ENCODE results near the gene JPT2.

Gene JPT2, protein sequence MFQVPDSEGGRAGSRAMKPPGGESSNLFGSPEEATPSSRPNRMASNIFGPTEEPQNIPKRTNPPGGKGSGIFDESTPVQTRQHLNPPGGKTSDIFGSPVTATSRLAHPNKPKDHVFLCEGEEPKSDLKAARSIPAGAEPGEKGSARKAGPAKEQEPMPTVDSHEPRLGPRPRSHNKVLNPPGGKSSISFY

DNA sequence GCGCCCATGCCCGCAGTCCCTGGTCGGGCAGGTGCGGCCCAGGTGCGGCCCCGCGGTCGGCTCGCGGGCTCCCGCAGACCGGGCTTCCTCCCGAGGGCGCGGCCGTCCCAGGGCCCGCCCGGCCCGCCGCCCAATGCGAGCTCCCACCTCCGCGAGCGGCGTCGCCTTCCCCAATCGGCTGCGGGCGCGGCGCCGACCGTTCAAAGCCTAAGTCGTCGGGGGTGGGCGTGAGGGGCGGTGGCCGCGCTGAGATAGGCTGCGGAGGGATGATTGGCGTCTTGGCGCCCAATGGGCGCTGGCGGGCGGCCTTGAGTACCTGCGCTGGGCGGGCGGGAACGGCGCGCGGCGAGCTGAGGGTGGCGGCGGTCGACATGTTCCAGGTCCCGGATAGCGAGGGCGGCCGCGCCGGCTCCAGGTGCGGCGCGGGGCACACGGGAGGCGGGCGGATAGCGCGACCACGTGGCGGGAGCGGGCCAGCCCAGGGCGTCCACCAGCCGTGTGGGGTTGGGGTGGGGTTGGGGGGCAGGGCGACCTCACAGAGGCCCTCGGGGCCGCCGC lies at the start of gene JPT2:
Gene JPT2, plus strand, starts transcription at position 338 of the 558 bp plus-strand sequence. Its CDS starts 34 bp downstream, at position 372.
- DNase-seq (ENCODE audit: low read depth) = peak; percentile 90

DNA sequence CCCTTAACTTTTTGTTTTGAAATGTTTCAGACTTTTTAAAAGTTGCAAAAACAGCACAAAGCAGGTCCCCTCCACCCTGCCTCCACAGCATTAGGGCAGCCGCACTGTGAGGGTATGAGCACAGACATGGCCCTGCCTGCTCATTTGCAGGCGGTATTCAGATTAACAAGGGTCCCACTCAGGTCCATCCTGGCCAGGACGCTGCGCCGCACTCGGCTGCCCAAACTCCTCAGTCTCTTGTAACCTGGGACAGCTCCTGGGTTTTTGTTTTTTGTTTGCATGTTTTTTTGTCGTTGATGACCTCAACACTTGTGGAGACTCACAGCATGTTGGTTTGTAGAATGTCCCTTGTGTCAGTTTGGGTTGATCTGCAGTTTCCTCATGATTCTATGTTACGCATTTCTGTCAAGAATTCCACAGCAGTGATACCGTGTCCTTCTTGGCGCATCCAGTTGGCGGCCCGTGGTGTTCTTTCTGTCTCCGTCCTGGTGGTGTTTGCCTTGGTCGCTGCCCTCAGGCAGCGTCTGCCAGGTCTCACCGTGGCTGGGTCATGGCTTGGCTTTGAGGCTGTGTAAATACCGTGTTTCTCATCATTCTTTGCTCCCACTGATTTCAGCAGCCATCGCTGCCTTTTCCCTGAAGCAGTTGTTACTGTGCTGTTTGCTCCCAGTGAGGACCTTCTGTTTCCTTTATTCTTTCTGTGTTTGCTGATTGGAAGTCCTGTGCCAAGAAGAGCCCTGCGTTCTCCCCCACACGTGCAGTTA lies 47.4 kb upstream of the JPT2 start:
- DNase-seq (ENCODE audit: low read depth) = no peak

DNA sequence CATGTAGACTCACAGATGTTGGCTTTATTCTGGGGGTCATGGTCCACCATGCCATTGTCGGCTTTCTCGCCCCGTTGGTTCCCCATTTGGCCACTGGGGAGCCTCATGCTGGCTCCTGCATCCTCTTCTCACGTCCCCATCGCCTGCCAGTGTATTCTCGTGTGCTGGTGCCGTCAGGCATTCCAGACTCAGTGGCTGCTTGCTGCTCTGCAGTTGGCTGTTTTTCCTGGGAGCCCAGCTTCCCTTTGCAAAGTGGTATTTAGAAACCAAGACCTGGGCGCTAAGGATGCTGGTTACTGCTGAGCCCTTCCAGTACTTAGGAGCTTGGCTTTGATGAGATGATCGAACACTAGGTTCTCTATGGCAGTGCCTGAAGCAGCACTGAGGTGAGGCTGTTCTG lies 46.8 kb upstream of the JPT2 start:
- DNase-seq (ENCODE audit: low read depth) = no peak

- DNase-seq (ENCODE audit: low read depth) = no peak
Observed at GRCh38 chr16:1631931-1632637, 46.0 kb upstream of the JPT2 start.

- DNase-seq (ENCODE audit: low read depth) = no peak
Observed at GRCh38 chr16:1632638-1632970, 45.5 kb upstream of the JPT2 start.

DNA sequence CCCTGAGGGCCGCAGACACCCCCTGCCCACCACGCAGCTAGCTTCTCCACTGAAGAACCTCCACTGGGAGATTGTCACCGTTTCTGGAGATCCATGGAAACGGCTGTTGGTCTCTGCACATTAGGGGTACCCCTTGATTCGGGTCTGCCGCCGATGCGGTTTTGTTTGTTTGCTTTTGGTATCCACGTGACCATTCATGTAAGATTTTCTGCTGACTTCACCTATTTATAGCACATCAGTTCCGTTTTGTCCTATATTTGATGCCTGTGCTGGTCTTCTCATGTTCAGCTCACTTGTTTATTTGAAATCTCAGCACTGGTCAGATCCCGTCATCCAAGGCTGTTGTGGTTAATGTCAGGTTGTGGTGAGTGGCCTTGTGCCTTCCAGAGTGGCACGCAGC lies 44.8 kb upstream of the JPT2 start:
- DNase-seq (ENCODE audit: low read depth) = no peak

DNA sequence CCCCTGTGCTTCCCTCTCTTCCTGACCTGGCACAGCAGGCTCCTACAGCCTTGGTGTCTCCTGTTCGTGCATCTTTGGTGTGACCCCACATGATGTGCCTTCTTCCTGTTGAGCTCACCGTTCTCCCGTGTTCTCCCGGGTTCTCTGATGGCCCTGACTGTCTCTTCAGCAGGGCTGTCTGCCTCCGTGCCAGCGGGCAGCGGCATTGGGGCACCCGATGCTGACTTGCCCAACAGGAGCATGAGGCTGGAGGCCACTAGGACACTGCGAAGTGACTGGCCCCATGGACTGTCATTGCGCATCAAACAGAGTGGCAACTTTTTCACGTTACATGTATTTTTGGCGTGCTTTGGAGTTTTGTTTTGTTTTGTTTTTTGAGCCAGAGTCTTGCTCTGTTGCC lies 43.5 kb upstream of the JPT2 start:
- no peak for DNase-seq (ENCODE audit: low read depth)

DNA sequence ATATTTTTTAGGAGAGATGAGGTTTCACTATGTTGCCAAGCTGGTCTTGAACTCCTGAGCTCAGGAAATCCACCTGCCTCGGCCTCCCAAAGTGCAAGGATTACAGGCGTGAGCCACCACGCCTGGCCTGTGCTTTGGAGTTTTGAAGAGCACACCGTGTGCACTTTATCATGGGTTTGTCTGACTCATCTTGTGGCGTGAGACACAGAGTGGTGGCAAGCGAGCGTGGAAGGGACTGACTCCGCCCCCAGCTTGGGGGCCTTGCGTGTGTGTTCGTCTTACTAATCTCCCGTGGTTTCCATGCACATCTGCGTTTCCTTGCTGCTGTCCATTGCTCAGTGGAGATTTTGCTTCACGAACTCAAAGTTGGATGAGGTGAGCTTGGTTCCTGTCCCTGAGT lies 43.0 kb upstream of the JPT2 start:
- DNase-seq (ENCODE audit: low read depth) = no peak

GRCh38 chr16:1637526-1637925 lies 40.6 kb upstream of the JPT2 start:
- DNase-seq (ENCODE audit: low read depth) = no peak

DNA sequence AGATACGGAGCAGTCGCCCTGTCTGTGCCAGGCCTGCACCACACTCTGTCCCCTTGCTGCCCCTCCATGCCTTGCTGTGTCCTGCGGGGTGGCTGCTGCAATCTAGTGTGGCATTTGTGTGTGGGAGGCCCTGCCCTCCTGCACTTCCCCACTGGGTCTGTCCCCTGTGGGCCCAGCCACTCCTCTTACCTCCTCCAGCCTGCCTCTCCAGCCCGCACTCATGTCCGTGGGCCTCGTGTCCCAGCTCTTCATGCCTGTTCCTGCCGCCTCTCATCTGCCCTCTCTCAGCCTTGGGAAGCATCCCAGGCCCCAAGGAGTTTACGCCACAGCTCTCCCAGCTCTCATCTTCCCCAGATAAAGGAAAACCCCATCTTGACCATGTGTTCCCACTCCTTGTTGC lies 39.3 kb upstream of the JPT2 start:
- DNase-seq (ENCODE audit: low read depth) = no peak

DNA sequence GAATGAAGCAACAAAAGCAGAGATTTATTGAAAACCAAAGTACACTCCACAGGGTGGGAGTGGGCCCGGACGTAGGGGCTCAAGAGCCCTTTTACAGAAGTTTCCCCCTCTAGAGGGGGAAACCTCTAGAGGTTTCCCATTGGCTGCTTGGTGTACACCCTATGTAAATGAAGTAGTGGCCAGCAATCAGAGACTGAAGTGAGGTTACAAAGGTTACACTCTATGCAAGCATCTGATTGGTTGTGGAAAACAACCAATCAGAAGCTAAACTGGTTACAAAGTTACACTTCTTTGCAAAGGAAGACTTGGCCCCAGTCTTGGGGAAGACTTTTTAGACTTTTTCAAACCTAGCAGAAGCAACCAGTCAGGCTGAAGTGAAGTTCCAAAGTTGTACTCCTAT lies 38.8 kb upstream of the JPT2 start:
- DNase-seq (ENCODE audit: low read depth) = no peak

- no peak for DNase-seq (ENCODE audit: low read depth)
Observed at GRCh38 chr16:1639860-1640259, 38.2 kb upstream of the JPT2 start.

- no peak for DNase-seq (ENCODE audit: low read depth)
Observed at GRCh38 chr16:1640261-1640941, 37.7 kb upstream of the JPT2 start.

- no peak for DNase-seq (ENCODE audit: low read depth)
Observed at GRCh38 chr16:1641261-1641660, 36.8 kb upstream of the JPT2 start.

DNA sequence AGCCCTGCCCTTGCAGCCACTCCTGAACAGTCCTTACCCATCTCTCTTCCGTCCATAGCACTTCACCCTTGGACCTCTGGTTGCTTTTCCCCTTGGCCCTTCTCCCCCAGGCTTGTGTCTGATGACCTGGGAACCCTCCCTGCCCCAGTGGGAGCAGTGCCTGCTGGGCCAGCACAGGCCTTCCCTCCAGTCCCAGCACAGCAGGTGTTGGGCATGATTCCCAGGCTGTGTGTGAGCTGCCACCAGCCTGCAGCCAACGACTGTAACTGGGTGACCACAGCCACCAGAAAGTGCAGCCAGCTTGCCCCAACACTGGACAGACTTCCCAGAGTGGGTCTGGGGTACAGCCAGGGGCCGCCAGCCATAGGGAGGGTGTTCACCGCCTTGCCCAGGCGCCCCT lies 35.9 kb upstream of the JPT2 start:
- no peak for DNase-seq (ENCODE audit: low read depth)

GRCh38 chr16:1642753-1643152 lies 35.3 kb upstream of the JPT2 start:
- DNase-seq (ENCODE audit: low read depth) = no peak

DNA sequence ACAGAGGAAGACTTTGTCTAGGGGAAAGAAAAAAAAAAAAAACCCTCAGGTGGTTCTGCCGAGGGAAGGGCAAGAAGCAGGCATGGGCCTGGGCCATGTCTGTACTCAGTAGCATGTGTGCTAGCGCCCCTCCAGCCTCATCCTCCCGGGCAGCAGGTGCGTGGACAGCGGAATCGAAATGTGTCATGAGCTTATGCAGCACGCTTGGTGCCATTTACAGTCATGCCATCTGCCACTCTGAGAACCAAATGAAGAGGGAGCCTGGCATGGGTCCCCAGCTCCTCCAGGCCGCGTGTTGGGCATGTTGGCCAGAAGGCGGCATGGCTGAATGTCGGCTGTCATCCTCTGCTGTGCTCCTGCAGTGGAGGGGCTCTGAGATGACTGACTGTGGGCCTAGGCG lies 34.6 kb upstream of the JPT2 start:
- DNase-seq (ENCODE audit: low read depth) = no peak

GRCh38 chr16:1645914-1646525 lies 32.1 kb upstream of the JPT2 start:
- peak; percentile 12 for DNase-seq (ENCODE audit: low read depth)

DNA sequence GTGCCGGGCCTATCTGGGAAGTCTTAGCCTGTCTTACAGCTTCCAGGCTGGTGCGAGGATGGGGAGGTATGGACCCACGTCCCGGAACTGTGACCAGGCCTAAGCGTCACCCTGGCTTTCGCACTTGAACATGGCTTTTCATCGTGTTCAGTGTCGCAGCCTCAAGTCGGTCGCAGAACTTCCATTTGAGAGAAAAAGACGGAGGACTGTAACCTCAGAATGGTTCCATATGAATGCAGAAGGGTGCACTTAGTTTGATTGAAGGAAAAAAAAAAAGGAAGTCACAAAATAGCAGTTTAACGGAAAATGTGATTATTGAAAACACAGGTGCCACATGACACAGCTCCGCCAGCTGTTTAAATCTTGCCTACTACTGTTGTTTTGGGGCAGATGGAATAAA lies 30.2 kb upstream of the JPT2 start:
- DNase-seq (ENCODE audit: low read depth) = no peak

GRCh38 chr16:1650131-1650530 lies 27.9 kb upstream of the JPT2 start:
- DNase-seq (ENCODE audit: low read depth) = no peak

DNA sequence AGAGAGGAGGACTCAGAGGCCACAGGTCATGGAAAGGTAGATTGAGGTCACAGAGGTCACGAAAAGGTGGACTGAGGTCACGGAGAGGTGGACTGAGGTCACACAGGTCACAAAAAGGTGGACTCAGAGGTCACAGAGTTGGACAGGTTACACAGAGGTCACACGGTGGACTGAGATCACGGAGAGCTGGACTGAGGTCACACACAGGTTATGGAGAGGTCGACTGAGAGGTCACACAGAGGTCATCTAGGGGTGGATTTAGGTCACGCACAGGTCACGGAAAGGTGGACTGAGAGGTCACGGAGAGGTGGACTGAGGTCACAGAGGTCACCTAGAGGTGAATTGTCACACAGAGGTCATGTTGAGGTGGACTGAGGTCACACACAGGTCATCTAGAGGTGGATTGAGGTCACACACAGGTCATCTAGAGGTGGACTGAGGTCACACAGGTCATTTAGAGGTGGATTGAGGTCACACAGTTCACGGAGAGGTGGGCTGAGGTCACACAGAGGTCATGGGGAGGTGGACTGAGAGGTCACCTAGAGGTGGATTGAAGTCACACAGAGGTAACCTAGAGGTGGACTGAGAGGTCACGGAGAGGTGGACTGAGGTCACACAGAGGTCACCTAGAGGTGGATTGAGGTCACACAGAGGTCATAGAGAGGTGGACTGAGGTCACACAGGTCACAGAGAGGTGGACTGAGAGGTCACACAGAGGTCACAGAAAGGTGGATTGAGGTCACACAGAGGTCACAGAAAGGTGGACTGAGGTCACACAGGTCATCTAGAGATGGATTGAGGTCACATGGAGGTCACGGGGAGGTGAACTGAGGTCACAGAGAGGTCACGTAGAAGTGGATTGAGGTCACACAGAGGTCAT lies 26.7 kb upstream of the JPT2 start:
- DNase-seq (ENCODE audit: low read depth) = no peak
